ENCODE data around the gene ZSCAN20.

ZSCAN20 gene

DNA sequence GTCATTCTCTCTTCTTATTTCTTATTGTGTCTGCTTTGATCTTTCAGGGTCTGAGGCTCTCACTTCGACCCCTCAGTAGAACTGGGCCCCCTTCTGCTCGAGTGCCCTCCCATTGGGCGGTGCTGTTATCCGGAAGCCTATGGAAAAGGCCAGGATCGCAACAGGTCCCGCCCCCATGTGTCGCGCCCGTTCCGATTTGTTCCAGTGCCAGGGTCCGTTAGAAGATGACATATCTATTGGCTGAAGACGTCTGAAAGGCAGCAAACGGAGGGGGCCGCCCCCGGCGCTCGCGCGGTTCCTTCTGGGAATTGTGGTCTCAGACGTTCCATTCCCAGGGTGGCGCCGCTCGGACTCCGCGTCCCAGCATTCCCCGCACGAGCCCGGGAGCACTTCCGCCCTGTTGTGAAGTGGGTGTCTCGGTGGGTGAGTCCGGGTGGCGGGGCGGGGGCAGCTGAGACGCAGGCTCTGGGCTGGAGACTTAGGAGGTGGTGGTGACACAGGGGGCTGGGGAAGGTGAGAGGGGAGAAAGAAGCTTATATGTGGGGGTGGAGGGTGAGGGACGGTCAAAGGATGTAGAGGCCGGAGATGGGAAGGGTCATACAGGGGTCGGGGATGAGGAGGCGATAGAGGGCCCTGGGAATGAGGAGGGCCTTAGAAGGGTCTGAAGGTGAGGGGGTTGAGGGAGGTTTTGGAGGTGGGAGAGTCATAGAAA, at the start of gene ZSCAN20:
Gene ZSCAN20 (plus strand): TSS at position 377 of the 712 bp plus-strand sequence. CDS start 6,644 bp downstream, outside the sequence.
- peak; percentile 75 for DNase-seq (ENCODE audit: low spot score)

DNA sequence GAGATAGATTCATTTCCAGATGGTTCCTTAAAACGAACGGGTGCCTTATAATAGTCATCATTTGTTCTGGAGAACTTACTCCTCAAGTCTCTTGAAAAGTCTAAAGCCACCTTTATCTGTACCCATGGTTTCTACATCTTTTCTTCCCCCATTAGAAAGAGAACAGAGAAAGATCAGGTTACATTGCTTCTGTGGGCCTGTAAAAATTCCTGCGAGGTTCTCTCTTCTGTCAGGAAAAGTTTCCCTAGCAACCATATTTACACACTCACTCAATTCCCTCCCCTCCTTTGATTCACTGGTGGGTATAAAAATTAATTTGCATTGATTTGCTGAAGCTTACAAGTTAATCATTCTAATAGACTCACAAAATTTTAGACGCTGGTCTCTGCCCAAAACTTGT, 48.2 kb upstream of the ZSCAN20 start:
- no peak for DNase-seq (ENCODE audit: low spot score)

DNA sequence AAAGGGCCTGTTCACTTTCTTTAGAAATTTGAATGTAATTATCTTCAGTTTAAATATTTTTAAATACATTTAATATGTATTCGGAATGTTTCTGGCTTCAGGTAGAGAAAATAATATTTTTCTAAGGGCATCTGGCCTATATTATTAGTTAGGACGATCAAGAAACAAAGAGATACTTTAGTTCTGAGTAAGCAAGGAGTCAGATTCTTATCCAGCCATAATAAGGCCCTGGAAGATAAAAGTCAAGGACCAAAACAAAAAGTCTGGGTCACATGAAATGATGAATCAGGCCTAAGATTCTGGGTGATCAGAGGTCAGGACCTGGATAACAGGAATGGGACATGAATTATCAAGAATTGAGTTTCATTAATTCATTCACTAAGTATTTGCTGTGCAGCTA, 47.8 kb upstream of the ZSCAN20 start:
- DNase-seq (ENCODE audit: low spot score), result no peak

DNA sequence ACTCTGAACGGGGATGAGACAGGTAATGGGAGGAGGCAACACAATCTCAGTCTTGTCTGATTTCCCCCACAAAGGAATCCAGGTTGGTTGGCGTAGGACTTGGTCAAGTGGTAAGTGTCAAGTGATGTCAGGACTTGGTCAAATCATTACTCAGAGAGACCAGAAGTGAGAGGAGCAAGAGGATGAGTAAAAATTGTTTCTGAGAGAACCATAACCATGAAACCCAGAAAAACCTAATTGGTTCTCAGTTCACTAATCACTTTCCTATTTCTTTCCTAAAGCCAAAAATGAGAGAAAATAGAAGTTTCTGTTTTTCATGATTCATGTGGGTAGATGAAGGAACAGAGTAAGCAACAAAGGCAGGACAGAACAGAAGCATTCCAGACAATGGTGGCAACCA, 46.5 kb upstream of the ZSCAN20 start:
- no peak for DNase-seq (ENCODE audit: low spot score)

DNA sequence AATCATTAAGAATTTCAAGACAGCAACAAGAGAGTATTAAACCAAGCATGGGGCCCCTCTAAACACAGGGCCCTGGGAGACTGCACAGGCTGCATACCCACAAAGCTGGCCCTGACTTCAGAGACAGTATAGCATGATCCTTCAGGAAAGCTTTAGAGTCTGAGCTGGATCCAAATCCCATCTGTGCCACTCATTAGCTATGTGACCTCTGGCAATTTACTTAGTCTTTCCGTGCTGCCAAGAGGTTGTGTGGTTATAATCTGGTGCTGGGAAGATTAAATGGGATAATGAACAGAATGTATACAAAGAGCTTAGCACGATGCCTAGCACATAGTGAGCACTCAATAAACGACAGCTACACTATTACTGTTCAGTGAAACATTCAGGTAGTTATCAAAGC, 45.5 kb upstream of the ZSCAN20 start:
- no peak for DNase-seq (ENCODE audit: low spot score)

DNA sequence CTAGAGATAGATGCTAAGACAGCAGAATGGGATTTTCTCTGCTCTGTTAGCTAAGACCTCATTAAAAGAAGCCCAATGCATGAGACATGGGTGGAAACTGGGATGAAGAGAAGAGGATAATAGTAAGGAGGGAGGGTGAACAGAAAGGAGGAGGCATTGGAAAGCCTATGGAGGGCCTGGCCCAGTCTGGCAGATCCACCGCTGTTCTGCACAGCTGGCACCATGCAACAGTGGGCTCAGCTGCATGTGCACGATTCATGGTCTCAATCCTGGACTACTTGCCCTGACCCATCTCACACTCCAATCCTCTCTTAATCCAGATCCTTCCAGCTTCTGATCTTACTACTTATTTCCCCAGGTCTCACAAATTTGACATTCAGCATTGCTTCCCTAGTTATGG, 43.8 kb upstream of the ZSCAN20 start:
- no peak for DNase-seq (ENCODE audit: low spot score)

DNA sequence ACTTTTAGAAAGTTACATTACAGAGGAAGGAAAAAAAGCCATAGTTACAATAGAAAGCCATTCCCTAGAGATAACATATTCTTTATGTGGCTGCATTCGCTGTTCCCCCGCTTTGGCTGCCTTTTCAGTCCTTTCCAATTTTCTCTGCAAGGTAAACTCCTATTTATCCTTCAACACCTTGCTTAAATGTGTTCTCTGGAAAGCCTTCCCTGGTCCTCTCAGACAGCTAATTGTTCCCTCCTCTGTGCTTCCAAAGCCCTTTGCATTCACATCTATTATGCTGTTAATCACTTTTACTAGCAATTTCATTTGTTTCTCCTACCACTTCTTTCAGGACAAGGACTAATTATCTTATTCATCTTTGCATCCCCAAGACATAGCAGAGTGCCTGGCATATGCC, 43.1 kb upstream of the ZSCAN20 start:
- DNase-seq (ENCODE audit: low spot score), result no peak

DNA sequence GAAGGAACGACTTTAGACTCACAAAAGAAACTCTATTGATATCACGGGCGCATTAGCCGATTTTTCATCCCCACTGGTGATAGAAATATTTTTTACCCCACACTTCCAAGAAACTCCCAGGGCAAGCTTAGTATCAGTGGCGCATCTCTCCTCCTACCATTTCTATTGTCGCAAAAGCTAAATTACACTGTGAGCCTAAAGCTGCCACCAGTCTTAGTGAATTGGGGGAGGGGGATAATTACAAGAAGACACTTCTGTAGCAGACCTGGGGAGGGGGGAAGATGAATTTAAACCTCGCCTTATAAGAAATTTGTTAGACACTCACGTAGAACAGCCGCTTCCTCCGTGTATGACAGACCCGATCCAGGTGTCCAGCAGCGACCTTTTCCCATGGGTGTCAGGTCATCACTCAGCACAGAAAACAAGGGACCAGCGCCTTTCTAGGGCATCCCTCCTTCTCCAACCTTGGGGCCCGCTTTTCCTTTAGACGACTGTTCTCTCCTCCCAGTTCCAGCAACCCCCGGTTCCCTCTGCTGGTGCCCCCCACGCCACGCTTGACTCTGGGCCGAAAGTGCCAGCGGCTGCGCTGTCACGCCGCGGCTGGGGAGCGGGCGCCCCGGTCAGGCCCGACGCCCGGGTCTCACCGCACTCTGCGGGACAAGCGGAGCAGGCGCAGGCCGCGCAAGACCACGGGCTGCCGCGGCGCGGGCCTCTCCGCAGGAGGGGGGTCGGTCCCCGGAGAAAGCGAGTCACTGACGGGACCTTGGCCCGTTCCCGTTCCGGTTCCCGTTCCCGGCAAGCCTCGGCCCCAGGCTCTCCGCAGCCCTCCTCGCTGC, 42.4 kb upstream of the ZSCAN20 start:
- DNase-seq (ENCODE audit: low spot score), result peak; percentile 16

DNA sequence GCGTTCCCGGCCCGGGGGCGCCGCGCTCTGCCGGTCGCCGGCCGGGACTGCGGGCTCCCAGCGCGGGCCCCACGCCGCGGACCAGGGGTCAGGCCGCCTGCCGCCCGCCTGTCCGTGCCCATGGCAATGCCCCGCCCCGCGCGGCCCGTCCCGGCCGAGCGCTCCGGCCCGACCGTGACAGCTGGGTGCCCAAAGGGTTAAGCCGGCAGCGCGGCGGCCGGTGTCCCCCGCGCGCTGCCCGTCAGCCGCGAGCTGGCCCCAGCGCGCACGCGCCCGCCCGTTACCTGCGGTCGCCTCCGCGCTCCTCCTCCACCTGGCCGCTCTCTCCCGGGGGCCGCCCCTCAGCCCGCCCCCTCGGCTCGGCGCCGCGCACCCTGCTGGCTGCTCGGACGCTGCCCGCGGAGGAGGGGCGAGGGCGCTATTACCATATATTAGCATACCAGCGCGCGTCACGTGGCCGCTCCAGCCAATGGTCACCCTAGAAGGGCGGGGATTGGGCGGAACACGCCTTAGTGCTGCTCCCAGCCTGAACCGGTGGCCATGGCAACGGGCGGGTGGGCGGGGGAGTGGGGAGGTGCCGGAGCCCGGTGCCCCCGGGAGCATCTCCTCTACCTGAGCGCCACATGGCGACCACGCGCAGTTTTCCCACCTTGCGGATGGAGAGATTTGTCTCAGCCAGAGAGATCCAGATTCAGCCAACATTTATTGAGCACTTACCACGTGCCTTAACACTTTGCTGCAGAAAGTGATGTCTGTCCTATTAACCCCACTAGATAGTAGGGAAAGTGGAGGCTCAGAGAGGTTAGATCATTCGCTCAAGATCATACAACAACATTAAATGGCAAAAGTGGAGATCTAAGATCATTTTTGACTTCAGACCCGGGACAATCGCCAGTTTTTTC, 41.5 kb upstream of the ZSCAN20 start, which contains the start of gene PHC2:
Gene PHC2 (minus strand): TSS at position 404 of the 902 bp plus-strand sequence. CDS start 55,556 bp downstream, outside the sequence.
- peak; percentile 88 for DNase-seq (ENCODE audit: low spot score)

DNA sequence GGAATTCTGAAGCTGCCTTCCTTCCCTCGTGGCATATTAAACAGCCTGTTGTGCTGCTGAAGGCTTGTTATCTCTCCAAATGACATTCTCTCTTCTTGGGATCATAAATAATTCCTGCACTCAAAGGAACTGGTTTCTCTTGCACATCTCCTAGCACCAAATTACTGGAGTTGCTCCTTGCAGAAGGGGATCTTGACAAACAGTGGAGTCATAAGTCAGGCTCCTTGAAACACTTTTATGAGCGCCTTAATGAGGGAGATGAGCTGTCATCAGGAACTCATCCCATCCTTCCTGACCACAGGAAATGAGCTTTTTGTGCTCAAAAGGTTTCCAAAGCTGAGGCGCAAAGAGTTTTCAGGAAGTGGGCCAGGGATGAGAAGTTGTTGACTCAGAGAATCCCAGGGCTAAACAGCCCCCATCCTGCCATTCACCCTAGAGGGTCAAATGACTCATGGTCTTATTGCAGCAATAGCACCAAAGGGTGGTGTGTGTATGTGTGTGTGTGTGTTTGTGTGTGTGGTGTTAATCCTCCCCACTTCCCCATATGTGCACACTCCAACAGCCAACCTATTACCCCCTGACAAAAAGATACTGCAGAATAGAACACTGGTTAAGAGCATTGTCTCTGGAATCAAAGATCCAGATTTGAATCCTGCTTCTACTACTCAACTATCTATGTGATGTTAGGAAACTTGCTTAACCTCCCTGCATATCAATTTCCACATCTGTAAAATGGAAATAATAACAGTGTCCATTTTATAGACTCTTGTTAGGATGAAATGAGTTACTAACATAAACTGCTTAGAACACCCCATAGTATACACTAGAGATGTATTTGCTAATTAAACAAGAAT, 38.7 kb upstream of the ZSCAN20 start:
- no peak for DNase-seq (ENCODE audit: low spot score)

DNA sequence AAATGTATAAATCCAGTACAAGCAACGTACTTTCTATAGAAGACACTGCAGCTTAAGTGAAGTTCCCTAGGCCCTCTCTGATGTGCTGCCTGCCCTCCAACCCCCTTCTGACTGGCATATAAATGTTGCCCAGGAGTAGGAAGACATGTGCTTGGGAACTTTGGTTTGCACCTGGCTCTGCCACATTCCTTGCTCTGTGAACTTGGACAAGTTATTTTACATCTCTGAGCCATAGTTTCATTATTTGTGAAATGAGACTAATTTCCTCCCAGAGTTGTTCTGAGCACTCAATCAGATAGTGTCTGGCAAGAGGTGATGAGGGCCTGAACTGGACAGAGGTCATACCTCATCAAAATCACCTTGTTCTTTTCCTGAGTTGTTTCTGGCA, 38.1 kb upstream of the ZSCAN20 start:
- DNase-seq (ENCODE audit: low spot score), result no peak

DNA sequence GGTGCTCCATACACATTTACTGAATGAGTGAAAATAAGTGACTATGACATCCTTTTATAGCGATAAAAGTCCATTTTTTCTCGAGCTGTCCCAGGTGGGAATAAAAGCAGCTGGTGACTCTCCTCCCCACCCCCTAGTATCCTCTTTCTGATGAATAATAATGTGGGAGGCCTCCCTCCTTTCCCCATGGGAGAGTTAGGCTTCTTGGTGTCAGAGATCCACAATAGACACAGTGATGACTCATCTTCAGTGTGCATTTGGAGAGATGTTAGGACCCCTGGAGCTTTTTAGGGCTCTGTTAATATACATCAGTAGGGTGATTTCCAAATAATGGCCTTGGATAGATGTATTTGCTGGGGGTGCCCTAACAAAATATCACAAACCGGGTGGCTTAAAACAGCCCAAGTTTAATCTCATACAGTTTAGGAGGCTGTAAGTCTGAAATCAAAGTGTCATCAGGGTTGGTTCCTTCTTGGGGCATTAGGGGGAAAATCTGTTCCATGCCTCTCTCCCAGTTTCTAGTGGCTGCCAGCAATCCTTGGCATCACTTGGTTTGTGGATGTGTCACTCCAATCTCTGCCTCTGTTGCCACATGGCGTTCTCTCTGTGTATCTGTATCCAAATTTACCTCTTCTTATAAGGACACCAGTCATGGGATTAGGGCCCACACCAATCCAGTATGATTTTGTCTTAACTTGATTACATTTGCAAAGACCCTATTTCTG, 37.2 kb upstream of the ZSCAN20 start:
- DNase-seq (ENCODE audit: low spot score), result no peak

DNA sequence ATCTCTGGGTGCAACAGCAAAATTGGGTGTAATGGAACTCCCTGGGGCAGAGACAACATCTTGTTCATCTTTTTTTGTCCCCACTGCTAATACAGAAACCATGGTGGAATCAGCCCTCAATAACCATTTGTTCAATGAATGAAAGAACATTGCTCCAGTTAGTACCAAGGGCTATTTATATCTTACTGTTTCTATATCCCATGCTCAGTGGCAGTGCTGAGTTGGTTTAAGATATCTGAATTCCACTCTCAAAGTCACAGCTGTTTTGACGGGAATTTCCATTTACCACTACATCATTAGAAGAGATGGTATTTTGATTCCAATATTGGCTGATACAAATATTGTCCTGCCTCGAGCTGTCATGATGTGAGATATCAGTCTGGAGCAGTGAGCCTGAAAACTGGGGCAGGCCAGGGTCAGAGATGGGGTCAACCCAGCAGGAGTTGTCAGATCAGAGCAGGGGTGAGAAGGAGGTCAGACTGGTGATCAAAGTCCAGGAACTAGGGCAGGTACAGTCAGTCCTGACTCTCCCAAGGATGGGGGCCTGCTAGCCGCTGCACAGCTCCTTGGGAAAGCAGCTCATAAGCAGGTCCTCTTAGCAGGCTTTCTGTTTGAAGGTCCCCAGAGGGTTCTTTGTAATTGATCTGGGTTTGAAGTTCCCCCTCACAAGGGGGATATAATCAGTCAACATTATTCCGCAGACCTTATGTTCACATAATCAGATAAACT, 35.7 kb upstream of the ZSCAN20 start:
- DNase-seq (ENCODE audit: low spot score), result no peak

DNA sequence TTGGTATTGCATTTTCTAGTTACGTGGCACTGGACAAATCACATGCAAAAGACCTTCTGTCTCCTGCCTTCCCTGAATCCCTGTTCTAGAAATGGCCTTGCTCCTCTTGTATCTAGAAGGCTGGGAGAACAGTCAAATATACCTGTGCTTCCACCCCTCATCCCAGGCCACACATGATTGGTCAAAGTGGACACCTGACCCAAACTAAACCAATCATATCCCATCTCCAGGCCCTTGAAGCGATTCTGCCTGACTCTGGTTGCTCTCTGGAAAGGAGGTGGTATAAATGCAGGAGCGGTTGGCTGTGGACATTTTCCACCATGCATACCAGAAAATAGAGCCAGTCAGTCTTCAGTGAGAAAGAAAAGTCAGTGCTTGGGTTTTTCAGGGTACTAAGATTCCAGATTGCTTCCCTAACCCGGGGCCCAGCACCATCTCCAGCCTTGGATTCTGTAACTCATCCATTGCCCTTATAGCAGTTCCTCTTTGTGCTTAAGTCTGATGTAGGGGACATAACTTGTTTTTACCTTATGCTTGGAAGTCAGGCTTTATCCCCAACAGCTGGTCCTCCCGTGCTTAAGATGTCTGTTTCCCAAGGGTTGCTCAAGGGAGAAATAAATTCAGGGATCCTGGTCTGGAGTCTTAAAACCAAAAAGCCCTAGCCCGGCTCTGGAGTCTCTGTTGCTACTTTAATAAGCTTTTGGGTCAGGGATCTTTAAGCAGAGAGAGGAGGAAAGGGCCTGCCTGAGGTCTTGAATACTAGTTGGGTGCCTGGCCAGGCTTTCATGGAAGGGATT, 33.9 kb upstream of the ZSCAN20 start:
- no peak for DNase-seq (ENCODE audit: low spot score)

DNA sequence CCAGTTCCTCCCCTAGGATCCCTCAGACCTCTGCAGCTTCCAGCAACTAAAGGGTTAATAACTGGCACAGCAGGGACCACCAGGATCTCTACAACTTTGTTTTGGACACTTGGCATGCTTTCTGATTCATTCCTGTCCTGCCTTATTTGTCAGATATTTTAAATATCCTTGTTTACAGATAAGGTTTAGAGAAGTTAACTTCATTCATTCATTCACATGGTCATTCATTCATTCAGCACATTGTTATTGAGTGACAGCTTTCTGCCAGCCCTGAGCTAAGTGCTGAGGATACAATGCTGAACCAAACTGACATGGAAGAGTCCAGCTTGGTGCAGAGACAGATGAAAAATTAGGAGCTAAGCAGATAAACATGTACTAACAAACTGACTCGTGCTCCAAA, 32.8 kb upstream of the ZSCAN20 start:
- DNase-seq (ENCODE audit: low spot score), result no peak

DNA sequence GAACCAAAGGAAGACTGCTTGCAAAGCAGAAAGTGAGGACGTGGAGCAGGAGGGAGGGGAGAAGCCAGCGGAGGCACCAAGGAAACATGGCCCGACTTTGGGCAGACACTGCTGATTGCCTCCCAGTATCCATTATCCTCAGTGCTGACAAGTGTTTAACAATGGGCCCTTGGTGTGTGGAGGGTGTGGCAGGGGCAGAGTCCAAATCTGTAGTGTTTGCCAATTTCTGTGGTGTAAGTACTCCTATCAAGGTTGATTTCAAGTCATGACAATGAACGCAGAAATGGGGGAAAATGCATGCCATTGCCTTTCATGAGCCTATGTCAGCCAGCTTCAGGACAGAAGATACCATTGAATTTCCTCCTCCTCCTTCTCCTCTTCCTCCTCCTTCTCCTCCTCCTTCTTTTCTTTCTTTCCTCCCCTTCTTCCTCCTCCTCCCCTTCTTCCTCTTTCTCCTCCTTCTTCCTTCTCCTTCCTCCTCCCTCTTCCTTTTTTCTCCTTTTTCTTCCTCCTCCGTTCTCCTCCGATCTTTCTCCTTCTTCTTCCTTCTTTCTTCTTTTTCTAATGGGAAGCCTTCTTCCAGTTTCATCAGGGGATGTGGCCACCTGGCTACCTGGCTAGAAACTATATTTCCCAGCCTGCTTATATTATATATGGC, 31.2 kb upstream of the ZSCAN20 start:
- no peak for DNase-seq (ENCODE audit: low spot score)

DNA sequence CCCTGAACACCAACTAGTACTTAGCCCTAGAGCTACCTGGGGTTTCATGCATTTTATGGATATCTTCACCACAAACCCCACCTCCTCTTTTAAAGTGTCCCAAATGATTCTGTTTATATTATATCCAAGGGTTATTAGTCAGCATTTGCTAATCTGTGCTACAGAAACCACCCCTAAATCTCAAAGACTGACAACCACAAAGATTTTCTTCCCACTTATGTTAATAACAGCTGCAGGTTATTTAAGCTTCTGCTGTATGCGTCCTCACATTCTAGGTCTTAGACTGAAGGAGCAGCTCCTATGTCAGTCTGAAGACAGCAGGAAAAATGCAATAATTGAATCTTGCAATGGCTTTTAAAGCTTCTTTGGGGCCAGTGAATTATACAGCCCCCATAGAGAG, 30.3 kb upstream of the ZSCAN20 start:
- no peak for DNase-seq (ENCODE audit: low spot score)

DNA sequence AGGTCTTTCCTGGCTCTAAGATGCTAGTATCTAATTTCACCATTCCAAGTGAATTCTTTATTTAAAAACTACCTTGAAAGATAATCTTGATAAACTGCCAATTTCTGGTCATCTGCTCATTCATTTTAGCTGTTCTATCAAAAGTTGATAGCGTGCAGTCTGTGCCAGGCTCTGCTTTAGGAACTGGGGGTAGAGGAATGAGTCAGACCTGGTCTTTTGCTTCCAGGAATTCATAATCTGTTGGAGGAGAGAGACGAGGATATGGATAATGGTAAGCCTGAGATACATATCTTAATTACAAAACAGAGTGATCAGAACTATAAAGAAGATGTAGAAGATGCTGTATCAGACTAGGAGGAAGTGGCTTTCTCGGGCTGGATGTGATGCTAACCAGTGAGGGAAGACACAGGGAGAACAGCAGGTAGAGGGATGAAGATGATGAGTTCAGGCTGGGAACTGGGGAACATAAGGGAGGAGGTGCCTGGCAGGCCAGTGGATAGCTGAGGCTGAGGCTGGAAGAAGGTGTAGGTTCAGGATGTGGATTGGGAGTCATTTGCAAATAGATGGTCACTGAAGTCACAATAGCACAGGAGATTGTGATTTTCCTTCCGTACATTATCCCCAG, 29.3 kb upstream of the ZSCAN20 start:
- no peak for DNase-seq (ENCODE audit: low spot score)
